ENCODE measurements around the gene CFAP299. TPM values are rescaled to one million over a fixed set of nuclear protein-coding genes. Genes with fewer than 3 reads are reported as not detected.
"Not testable (repeated sequence)": the region's sequence is repeated elsewhere in the genome, so short reads cannot be mapped to it uniquely, and the experiment has no call there.

Gene CFAP299
- total RNA-seq, 1 donor from 2014 or later, result not detected

DNA sequence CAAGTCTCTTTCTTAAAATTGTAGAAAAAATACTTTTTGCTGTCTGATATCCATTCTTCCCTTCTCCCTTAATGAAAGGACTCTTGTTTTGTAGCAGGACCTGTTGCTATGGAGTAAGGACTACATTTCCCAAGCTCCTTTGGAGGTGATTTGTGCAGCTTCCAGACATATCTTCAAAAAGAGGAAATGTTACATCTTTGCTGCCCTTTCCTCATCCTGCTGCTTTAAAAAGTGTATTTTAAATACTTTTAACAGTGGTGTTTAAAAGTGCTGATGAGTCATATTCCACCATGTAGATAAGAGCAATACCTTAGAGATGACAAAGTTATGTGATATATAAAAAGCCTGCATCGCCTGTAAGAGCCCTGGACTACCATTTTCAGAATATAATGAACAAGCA is 98.7 kb downstream of the CFAP299 start:
- DNase-seq (ENCODE audit: low spot score), result no peak

DNA sequence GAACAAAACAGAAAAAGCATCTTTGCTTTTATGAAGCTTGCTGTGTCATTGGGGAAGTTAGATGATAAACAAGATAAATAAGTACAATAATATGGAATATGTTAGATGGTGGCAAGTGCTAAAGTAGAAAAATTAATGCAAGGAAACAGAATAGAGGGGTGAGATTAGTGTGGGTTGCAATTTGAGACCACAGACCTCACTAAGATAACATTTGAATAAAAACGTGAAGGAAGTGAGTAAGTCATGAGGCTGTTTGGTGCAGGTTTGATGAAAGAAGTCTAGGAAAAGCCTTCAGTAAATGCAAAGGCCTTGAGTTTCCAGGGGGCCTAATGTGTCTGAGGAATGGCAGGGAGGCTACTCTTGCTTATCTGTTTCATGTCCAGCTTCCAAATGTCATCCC is 102.5 kb downstream of the CFAP299 start:
- no peaks in the 10 kb centered on the region for H3K4me1 Mint-ChIP-seq (ENCODE audit: unreplicated experiment)
- no peak overlapping the region for H3K4me3 Mint-ChIP-seq (ENCODE audit: unreplicated experiment)
- no peak for DNase-seq (ENCODE audit: low spot score)
- no peaks in the 10 kb centered on the region for H3K27me3 Mint-ChIP-seq (ENCODE audit: unreplicated experiment)
- TF ChIP-seq, protein P1, sequence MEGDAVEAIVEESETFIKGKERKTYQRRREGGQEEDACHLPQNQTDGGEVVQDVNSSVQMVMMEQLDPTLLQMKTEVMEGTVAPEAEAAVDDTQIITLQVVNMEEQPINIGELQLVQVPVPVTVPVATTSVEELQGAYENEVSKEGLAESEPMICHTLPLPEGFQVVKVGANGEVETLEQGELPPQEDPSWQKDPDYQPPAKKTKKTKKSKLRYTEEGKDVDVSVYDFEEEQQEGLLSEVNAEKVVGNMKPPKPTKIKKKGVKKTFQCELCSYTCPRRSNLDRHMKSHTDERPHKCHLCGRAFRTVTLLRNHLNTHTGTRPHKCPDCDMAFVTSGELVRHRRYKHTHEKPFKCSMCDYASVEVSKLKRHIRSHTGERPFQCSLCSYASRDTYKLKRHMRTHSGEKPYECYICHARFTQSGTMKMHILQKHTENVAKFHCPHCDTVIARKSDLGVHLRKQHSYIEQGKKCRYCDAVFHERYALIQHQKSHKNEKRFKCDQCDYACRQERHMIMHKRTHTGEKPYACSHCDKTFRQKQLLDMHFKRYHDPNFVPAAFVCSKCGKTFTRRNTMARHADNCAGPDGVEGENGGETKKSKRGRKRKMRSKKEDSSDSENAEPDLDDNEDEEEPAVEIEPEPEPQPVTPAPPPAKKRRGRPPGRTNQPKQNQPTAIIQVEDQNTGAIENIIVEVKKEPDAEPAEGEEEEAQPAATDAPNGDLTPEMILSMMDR (IDR thresholded peaks at IDR 0.05; ENCODE audit: unreplicated experiment), result no peak
- no peak overlapping the region for H3K27ac Mint-ChIP-seq (ENCODE audit: unreplicated experiment)
- no peaks in the 10 kb centered on the region for H3K36me3 Mint-ChIP-seq (ENCODE audit: low read depth, unreplicated experiment)
- H3K9me3 Mint-ChIP-seq (ENCODE audit: unreplicated experiment), result no peaks in the 10 kb centered on the region

More for the DNA sequence above, 98.7 kb downstream of the CFAP299 start:
- no peaks in the 10 kb centered on the region for H3K9me3 Mint-ChIP-seq (ENCODE audit: unreplicated experiment)
- no peaks in the 10 kb centered on the region for H3K36me3 Mint-ChIP-seq (ENCODE audit: low read depth, unreplicated experiment)
- H3K27ac Mint-ChIP-seq (ENCODE audit: unreplicated experiment), result no peak overlapping the region
- H3K27me3 Mint-ChIP-seq (ENCODE audit: unreplicated experiment), result no peaks in the 10 kb centered on the region
- TF ChIP-seq, protein P1 (IDR thresholded peaks at IDR 0.05; ENCODE audit: unreplicated experiment), result no peak
- H3K4me1 Mint-ChIP-seq (ENCODE audit: unreplicated experiment), result no peaks in the 10 kb centered on the region
- H3K4me3 Mint-ChIP-seq (ENCODE audit: unreplicated experiment), result no peak overlapping the region

DNA sequence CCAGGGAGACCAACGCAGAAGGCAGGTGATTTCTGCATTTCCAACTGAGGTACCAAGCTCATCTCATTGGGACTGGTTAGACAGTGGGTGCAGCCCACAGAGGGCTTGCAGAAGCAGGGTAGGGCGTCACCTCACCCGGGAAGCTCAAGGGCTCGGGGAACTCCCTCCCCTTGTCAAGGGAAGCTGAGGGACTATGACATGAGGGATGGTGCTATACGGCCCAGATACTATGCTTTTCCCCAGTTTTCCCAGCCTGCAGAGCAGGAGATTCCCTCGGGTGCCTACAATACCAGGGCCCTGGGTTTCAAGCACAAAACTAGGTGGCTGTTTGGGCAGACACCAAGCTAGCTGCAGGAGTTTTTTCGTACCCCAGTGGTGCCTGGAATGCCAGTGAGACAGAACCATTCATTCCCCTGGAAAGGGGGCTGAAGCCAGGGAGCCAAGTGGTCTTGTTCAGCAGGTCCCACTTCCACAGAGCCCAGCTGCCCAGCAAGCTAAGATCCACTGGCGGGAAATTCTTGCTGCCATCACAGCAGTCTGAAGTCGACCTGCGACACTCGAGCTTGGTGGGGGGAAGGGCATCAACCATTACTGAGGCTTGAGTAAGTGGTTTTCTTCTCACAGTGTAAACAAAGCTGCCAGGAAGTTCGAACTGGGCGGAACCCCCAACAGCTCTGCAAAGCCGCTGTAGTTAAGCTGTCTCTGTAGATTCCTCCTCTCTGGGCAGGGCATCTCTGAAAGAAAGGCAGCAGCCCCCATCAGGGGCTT is 103.9 kb downstream of the CFAP299 start:
- H3K4me1 Mint-ChIP-seq (ENCODE audit: unreplicated experiment); H3K4me3 Mint-ChIP-seq (ENCODE audit: unreplicated experiment); H3K36me3 Mint-ChIP-seq (ENCODE audit: low read depth, unreplicated experiment); H3K27ac Mint-ChIP-seq (ENCODE audit: unreplicated experiment); H3K9me3 Mint-ChIP-seq (ENCODE audit: unreplicated experiment); H3K27me3 Mint-ChIP-seq (ENCODE audit: unreplicated experiment); DNase-seq (ENCODE audit: low spot score): not testable (repeated sequence)

DNA sequence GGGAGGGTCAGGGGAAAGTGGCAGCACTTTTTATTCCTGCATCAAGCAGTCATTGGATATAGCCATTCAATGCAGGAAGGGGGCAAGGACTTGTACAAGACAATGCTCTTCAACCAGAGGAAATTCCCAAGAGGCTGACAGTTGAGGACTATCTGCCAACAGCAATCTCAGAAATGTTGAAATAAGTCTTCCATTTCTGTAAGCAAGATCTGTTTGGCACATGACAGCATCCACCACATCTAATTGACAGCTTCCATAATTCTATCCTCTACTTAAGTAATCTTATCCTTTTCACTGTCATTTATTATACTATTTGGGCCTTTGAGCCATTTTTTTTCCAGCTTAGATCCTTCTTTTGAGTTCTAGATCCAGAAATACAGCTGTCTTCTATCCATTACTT is 110.7 kb downstream of the CFAP299 start:
- TF ChIP-seq, protein P1 (IDR thresholded peaks at IDR 0.05; ENCODE audit: unreplicated experiment), result no peak
- Mint-ChIP-seq H3K4me1 (ENCODE audit: unreplicated experiment) (no peaks in the 10 kb centered on the region), H3K27ac (ENCODE audit: unreplicated experiment) (no peak overlapping the region), H3K9me3 (ENCODE audit: unreplicated experiment) (no peaks in the 10 kb centered on the region), H3K4me3 (ENCODE audit: unreplicated experiment) (no peak overlapping the region), H3K27me3 (ENCODE audit: unreplicated experiment) (no peaks in the 10 kb centered on the region), H3K36me3 (ENCODE audit: low read depth, unreplicated experiment) (no peaks in the 10 kb centered on the region)
- no peak for DNase-seq (ENCODE audit: low spot score)

DNA sequence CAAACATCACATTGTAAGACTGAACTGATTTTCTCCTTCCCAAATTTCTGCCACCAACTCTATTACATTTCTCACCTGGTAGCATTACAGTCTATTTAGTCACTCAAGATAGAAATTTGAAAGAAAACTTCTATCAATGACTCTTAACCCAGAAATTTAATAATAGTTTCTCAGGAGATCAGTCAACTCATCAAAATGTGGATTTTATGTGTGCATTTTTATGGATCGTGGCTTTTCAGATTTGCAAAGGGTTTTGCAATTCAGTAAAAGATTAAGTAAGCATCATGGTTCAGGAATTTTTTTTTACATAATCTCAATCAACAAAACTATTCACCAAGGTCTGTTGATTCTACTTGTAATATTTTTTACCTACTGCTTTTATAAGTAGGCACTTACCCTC is 111.1 kb downstream of the CFAP299 start:
- Mint-ChIP-seq H3K4me3 (ENCODE audit: unreplicated experiment) (no peak overlapping the region), H3K4me1 (ENCODE audit: unreplicated experiment) (no peaks in the 10 kb centered on the region), H3K36me3 (ENCODE audit: low read depth, unreplicated experiment) (no peaks in the 10 kb centered on the region), H3K9me3 (ENCODE audit: unreplicated experiment) (no peaks in the 10 kb centered on the region), H3K27ac (ENCODE audit: unreplicated experiment) (no peak overlapping the region), H3K27me3 (ENCODE audit: unreplicated experiment) (no peaks in the 10 kb centered on the region)
- no peak for DNase-seq (ENCODE audit: low spot score)
- TF ChIP-seq, protein P1 (IDR thresholded peaks at IDR 0.05; ENCODE audit: unreplicated experiment), result no peak

Data from endothelial cell (in vitro differentiated cells).